ENCODE data around the gene ZC3H4.

Gene ZC3H4

DNA sequence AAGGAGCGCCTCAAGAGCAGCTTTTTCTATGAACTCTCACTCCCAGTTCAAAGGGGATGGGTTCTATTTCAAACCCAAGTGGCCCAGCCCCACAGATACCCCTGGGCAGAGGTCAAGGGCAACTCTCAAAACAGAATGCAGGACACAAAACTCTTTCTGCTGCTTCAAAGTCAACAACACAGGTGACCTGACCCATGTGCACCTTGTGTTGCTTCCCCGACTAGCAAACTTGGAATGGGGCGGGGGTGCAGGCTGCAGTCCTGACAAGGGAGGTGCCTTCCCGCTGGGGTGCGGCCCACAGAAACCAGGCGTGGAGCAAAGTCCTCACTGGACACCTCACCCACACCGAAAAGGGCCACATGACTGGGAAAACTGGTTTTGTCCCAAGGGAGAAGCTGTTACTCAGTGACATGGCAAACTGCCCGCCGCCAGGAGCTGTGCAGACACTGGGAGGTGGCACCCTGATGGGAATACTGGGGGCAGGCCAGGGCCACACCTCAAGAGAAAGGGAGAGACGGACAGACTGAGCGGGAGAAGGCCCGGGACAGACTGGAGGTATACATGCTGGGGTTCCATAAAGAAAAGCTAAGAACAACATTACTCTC, 17.4 kb downstream of the ZC3H4 start:
- Histone ChIP-seq H3K4me1 (ENCODE audit: control insufficient read depth in 2 of 2, insufficient read depth in 1 of 2, low read depth in 1 of 2, low read length in 2 of 2) (peaks cover 23% of the 10 kb centered on the region in 2 donors), H2BK5ac (ENCODE audit: low read length) (no peak overlapping the region), H2BK12ac (ENCODE audit: low read length) (no peak overlapping the region), H2AK5ac (ENCODE audit: low read depth, low read length) (no peak overlapping the region), H3K36me3 (replicated peaks in 1 of 2; ENCODE audit: control insufficient read depth in 2 of 2, insufficient read depth in 2 of 2, low read length in 2 of 2) (peaks cover 10 to 83% of the 10 kb centered on the region in 2 donors), H3K9ac (ENCODE audit: low read depth, low read length, poor library complexity) (no peak overlapping the region), H3K9me3 (replicated peaks in 1 of 2; ENCODE audit: control insufficient read depth in 2 of 2, insufficient read depth in 1 of 2, low read depth in 1 of 2, low read length in 2 of 2) (no peaks in the 10 kb centered on the region), H3K4ac (ENCODE audit: low read length) (no peak overlapping the region), H3K27me3 (ENCODE audit: control insufficient read depth in 3 of 3, insufficient read depth in 3 of 3, low read depth in 1 of 3, low read length in 3 of 3) (no peaks in the 10 kb centered on the region), H3K18ac (ENCODE audit: low read length) (no peak overlapping the region), H3K23ac (ENCODE audit: low read depth, low read length, poor library complexity) (peak overlapping the region; percentile 2), H4K8ac (ENCODE audit: low read depth, low read length) (no peak overlapping the region), H3K14ac (ENCODE audit: low read length) (no peak overlapping the region), H4K91ac (ENCODE audit: low read depth, low read length, poor library complexity) (no peak overlapping the region), H3K4me2 (ENCODE audit: insufficient read depth, low read length, poor library complexity, severe bottlenecking) (no peak overlapping the region), H2AFZ (ENCODE audit: low read length) (no peak overlapping the region), H3K79me1 (ENCODE audit: low read depth, low read length) (peaks cover 13% of the 10 kb centered on the region), H2BK15ac (ENCODE audit: low read length) (no peak overlapping the region), H3K27ac (replicated peaks; ENCODE audit: low read length) (no peak overlapping the region), H2BK120ac (ENCODE audit: low read depth, low read length) (no peak overlapping the region), H3K4me3 (ENCODE audit: low read length in 2 of 2) (no peak overlapping the region)
- WGBS, 2 donors (ENCODE audit: extremely low coverage in 2 of 2, insufficient read length in 2 of 2, insufficient replicate concordance in 1 of 2), result no CpG with 5 or more reads among the region's 12 CpGs
- DNase-seq (ENCODE audit: low spot score), result no peak

DNA sequence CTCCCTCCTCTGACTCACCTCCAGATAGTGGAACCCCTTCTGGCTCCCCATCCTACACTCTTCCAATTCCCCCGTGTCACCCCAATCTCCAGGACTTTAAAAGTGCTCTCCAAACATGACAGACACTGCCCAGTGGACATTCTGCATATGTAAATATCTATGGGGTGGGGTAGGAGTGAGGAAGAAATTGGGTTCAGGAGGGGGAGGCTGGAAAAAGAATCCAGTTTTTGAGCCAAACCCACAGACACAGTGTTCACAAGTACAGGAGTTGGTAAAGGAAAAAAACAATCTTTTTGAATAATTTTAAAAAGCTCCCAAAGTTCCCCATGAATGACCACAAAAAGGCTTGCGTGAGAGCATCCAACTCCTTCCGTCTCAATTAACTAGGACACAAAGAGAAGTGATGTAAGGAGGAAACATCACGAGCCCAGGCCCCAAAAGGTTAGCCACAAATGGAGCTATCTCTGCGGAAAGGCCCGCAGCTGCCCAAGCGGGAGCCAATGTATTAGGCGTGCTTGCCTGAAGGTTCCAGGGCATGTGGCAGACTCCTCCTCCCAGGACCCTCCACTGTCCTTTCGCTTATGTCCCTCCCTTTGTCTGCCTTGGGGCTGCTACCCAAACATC, 18.0 kb downstream of the ZC3H4 start:
- Histone ChIP-seq H2BK15ac (ENCODE audit: low read length) (no peak overlapping the region), H4K91ac (ENCODE audit: low read depth, low read length, poor library complexity) (no peak overlapping the region), H2AK5ac (ENCODE audit: low read depth, low read length) (no peak overlapping the region), H2BK12ac (ENCODE audit: low read length) (no peak overlapping the region), H2BK120ac (ENCODE audit: low read depth, low read length) (no peak overlapping the region), H2BK5ac (ENCODE audit: low read length) (no peak overlapping the region), H3K23ac (ENCODE audit: low read depth, low read length, poor library complexity) (no peak overlapping the region), H3K36me3 (replicated peaks in 1 of 2; ENCODE audit: control insufficient read depth in 2 of 2, insufficient read depth in 2 of 2, low read length in 2 of 2) (peaks cover 13 to 83% of the 10 kb centered on the region in 2 donors), H3K4ac (ENCODE audit: low read length) (no peak overlapping the region), H3K9me3 (replicated peaks in 1 of 2; ENCODE audit: control insufficient read depth in 2 of 2, insufficient read depth in 1 of 2, low read depth in 1 of 2, low read length in 2 of 2) (no peaks in the 10 kb centered on the region), H3K14ac (ENCODE audit: low read length) (no peak overlapping the region), H3K4me1 (ENCODE audit: control insufficient read depth in 2 of 2, insufficient read depth in 1 of 2, low read depth in 1 of 2, low read length in 2 of 2) (peaks cover 23% of the 10 kb centered on the region in 2 donors), H3K4me3 (ENCODE audit: low read length in 2 of 2) (no peak overlapping the region), H2AFZ (ENCODE audit: low read length) (no peak overlapping the region), H3K27ac (replicated peaks; ENCODE audit: low read length) (no peak overlapping the region), H3K79me1 (ENCODE audit: low read depth, low read length) (peaks cover 11% of the 10 kb centered on the region), H3K9ac (ENCODE audit: low read depth, low read length, poor library complexity) (no peak overlapping the region), H3K4me2 (ENCODE audit: insufficient read depth, low read length, poor library complexity, severe bottlenecking) (no peak overlapping the region), H4K8ac (ENCODE audit: low read depth, low read length) (no peak overlapping the region), H3K18ac (ENCODE audit: low read length) (no peak overlapping the region), H3K27me3 (ENCODE audit: control insufficient read depth in 3 of 3, insufficient read depth in 3 of 3, low read depth in 1 of 3, low read length in 3 of 3) (no peaks in the 10 kb centered on the region)
- DNase-seq (ENCODE audit: low spot score), result no peak
- WGBS, 2 donors (ENCODE audit: extremely low coverage in 2 of 2, insufficient read length in 2 of 2, insufficient replicate concordance in 1 of 2), result no CpG with 5 or more reads among the region's 9 CpGs

DNA sequence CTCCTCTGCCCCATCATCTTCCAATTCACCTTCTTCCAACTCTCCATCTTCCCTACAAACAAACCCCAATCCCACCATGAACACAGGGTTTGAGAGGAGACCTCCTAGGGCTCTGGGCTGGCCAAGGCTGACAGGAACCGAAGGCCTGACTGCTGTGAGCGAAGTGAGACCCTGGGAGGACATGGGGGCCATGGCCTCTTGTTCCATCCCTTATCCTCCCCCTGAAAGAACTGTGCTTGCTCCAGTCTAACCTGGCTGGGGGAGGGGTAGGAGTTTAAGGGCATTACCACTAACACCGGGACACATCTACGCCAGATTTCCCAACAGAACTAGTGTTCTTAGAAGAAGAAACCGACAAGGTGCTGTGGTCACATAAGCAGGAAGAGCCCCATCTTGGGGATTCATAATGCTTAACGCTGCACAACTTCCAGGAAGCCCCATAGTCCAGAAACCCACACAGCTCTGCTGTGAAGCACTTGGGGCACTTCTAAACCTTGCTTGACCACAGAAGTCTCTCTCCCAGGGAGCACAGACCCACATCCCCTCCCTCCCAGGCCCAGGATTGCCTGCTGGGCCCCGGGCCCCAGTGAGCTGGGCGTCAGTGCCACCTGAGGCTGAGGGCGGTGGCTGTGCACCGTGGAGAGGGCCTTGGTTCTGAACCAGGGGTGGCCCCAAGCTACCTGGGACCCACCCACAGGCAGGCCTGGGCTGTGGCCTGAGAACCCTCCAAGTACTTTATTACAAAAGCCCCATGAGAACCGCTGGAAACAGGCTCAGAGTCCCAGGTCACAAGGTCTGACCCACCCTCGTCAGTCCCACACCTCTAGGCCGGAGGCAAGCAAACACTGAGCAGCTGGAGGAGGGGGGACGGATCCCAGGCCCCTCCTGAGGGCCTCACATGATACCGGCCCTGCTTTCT, 18.8 kb downstream of the ZC3H4 start:
- Histone ChIP-seq H3K4me3 (ENCODE audit: low read length in 2 of 2) (no peak overlapping the region), H3K18ac (ENCODE audit: low read length) (peak overlapping the region; percentile 59), H3K14ac (ENCODE audit: low read length) (no peak overlapping the region), H3K4ac (ENCODE audit: low read length) (no peak overlapping the region), H3K27me3 (ENCODE audit: control insufficient read depth in 3 of 3, insufficient read depth in 3 of 3, low read depth in 1 of 3, low read length in 3 of 3) (no peaks in the 10 kb centered on the region), H3K4me2 (ENCODE audit: insufficient read depth, low read length, poor library complexity, severe bottlenecking) (no peak overlapping the region), H3K36me3 (replicated peaks in 1 of 2; ENCODE audit: control insufficient read depth in 2 of 2, insufficient read depth in 2 of 2, low read length in 2 of 2) (peaks cover 19 to 84% of the 10 kb centered on the region in 2 donors), H3K9me3 (replicated peaks in 1 of 2; ENCODE audit: control insufficient read depth in 2 of 2, insufficient read depth in 1 of 2, low read depth in 1 of 2, low read length in 2 of 2) (no peaks in the 10 kb centered on the region), H4K8ac (ENCODE audit: low read depth, low read length) (no peak overlapping the region), H3K9ac (ENCODE audit: low read depth, low read length, poor library complexity) (peak overlapping the region; percentile 63), H3K79me1 (ENCODE audit: low read depth, low read length) (peaks cover 13% of the 10 kb centered on the region), H2BK5ac (ENCODE audit: low read length) (no peak overlapping the region), H2BK15ac (ENCODE audit: low read length) (no peak overlapping the region), H3K23ac (ENCODE audit: low read depth, low read length, poor library complexity) (no peak overlapping the region), H3K4me1 (ENCODE audit: control insufficient read depth in 2 of 2, insufficient read depth in 1 of 2, low read depth in 1 of 2, low read length in 2 of 2) (peaks cover 16 to 17% of the 10 kb centered on the region in 2 donors), H2AK5ac (ENCODE audit: low read depth, low read length) (peak overlapping the region; percentile 54), H3K27ac (replicated peaks; ENCODE audit: low read length) (no peak overlapping the region), H2AFZ (ENCODE audit: low read length) (no peak overlapping the region), H4K91ac (ENCODE audit: low read depth, low read length, poor library complexity) (no peak overlapping the region), H2BK120ac (ENCODE audit: low read depth, low read length) (no peak overlapping the region), H2BK12ac (ENCODE audit: low read length) (no peak overlapping the region)
- WGBS, 2 donors (ENCODE audit: extremely low coverage in 2 of 2, insufficient read length in 2 of 2, insufficient replicate concordance in 1 of 2), result no CpG with 5 or more reads among the region's 15 CpGs
- no peak for DNase-seq (ENCODE audit: low spot score)

DNA sequence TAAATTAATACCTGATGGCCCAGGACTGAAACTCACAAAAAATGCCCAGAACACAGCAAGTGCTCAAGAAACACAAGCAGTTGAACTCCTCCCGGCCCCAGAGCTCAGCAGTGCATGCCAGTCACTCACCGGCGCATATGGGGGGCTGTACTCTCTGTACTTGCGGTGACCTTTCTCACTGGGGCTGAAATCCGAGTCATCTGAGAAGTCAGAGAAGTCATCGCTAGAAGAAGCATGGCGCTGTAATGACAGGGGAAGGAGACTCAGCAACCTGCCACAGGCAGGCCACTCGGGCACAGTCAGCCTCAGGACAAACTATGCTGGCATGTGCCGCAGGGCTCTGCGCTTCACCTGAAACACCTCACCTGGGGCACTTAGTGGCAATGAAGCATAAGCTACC, 19.7 kb downstream of the ZC3H4 start:
- Histone ChIP-seq H2BK12ac (ENCODE audit: low read length) (no peak overlapping the region), H2BK5ac (ENCODE audit: low read length) (no peak overlapping the region), H2AFZ (ENCODE audit: low read length) (no peak overlapping the region), H2AK5ac (ENCODE audit: low read depth, low read length) (no peak overlapping the region), H2BK15ac (ENCODE audit: low read length) (no peak overlapping the region), H4K8ac (ENCODE audit: low read depth, low read length) (no peak overlapping the region), H3K4me3 (ENCODE audit: low read length in 2 of 2) (peak overlapping the region in 1 of 2 donors; percentile 27), H4K91ac (ENCODE audit: low read depth, low read length, poor library complexity) (no peak overlapping the region), H3K9me3 (replicated peaks in 1 of 2; ENCODE audit: control insufficient read depth in 2 of 2, insufficient read depth in 1 of 2, low read depth in 1 of 2, low read length in 2 of 2) (no peaks in the 10 kb centered on the region), H3K4me1 (ENCODE audit: control insufficient read depth in 2 of 2, insufficient read depth in 1 of 2, low read depth in 1 of 2, low read length in 2 of 2) (peaks cover 12 to 14% of the 10 kb centered on the region in 2 donors), H3K27me3 (ENCODE audit: control insufficient read depth in 3 of 3, insufficient read depth in 3 of 3, low read depth in 1 of 3, low read length in 3 of 3) (no peaks in the 10 kb centered on the region), H3K4ac (ENCODE audit: low read length) (no peak overlapping the region), H3K27ac (replicated peaks; ENCODE audit: low read length) (no peak overlapping the region), H3K4me2 (ENCODE audit: insufficient read depth, low read length, poor library complexity, severe bottlenecking) (no peak overlapping the region), H3K9ac (ENCODE audit: low read depth, low read length, poor library complexity) (peak overlapping the region; percentile 33), H3K14ac (ENCODE audit: low read length) (no peak overlapping the region), H3K23ac (ENCODE audit: low read depth, low read length, poor library complexity) (peak overlapping the region; percentile 47), H3K36me3 (replicated peaks in 1 of 2; ENCODE audit: control insufficient read depth in 2 of 2, insufficient read depth in 2 of 2, low read length in 2 of 2) (peaks cover 26 to 91% of the 10 kb centered on the region in 2 donors), H2BK120ac (ENCODE audit: low read depth, low read length) (no peak overlapping the region), H3K79me1 (ENCODE audit: low read depth, low read length) (peaks cover 15% of the 10 kb centered on the region), H3K18ac (ENCODE audit: low read length) (no peak overlapping the region)
- no CpG with 5 or more reads among the region's 10 CpGs for WGBS, 2 donors (ENCODE audit: extremely low coverage in 2 of 2, insufficient read length in 2 of 2, insufficient replicate concordance in 1 of 2)
- DNase-seq (ENCODE audit: low spot score), result no peak

Measured in neuronal stem cell (in vitro differentiated cells).